Measurements from ENCODE around the gene BAIAP2.

DNA sequence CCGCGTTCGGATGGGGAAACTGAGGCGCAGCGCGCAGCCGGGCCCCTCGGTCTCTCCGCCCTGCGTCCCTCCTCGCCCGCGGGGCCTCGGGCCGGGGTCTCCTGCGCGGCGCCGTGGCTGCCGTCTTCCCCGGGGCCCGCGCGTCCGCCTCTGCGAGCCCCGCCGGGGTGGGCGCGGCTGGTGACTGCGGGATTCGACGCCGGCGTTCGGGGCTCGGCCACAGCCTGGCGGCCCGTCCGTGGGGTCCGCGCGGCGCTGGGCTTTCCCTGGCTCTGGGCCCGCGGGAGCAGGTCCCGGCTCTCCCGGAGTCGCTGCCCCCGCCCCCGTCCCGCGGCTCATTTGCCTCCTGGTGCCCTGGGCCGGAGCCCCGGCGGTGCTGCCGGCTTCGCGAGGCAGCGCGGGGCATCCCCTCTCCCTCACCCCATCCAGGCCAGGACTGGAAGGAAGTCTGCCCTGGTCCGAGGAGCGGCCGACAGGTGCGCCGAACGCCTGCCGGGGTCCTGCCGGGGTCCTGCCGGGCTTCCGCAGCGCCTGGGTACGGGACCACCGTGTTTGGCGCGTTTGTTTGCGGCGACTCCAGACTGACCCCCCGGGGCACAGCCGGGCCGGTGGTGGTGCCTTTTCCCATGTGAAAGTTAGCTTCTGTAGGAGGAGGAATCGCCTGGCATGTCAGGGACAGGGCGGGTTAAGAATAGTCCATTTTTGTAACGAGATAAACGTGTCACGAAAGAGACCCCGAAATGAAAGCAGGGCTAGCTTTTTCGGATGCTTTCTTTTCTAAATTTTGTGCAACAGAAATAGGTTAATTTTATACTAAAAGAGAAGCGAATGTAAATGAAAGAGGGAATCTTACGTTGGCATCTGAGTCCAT is 42.6 kb upstream of the BAIAP2 start:
- TF ChIP-seq, protein P1, sequence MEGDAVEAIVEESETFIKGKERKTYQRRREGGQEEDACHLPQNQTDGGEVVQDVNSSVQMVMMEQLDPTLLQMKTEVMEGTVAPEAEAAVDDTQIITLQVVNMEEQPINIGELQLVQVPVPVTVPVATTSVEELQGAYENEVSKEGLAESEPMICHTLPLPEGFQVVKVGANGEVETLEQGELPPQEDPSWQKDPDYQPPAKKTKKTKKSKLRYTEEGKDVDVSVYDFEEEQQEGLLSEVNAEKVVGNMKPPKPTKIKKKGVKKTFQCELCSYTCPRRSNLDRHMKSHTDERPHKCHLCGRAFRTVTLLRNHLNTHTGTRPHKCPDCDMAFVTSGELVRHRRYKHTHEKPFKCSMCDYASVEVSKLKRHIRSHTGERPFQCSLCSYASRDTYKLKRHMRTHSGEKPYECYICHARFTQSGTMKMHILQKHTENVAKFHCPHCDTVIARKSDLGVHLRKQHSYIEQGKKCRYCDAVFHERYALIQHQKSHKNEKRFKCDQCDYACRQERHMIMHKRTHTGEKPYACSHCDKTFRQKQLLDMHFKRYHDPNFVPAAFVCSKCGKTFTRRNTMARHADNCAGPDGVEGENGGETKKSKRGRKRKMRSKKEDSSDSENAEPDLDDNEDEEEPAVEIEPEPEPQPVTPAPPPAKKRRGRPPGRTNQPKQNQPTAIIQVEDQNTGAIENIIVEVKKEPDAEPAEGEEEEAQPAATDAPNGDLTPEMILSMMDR (IDR thresholded peaks at IDR 0.05) = no peak
- no peak for TF ChIP-seq POLR2A (IDR thresholded peaks at IDR 0.05)
- TF ChIP-seq POLR2AphosphoS5 (IDR thresholded peaks at IDR 0.05; ENCODE audit: insufficient read depth in 1 of 2, low read depth in 1 of 2) = no peak
